Measurements from ENCODE around the gene CXCR6. TPM values are rescaled to one million over a fixed set of nuclear protein-coding genes. Genes with fewer than 3 reads are reported as not detected.

The CXCR6 gene
- total and polyA plus RNA-seq, 2 experiments from 2014 or later, result not detected

DNA sequence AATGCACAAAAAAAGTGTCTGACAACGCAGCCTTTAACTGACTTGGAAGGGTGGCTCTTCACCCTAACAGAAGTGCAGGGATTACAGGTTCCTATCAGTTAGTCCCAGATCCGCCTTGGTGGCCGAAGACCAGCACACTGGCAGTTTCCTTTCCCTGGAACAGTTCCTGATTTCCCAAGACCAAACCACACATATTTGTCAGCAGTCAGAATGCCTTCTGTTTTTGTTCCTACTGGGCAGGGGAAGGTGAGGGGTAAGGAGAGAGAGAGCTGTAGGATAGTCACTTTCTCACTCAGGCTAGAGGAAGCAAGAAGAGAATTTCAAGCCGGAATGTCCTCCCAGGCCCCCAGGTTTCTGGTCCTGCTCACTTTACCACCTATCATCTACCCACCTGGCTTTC is 9.2 kb downstream of the CXCR6 start:
- no peak overlapping the region for H3K4me3 ChIP-seq
- peaks cover 15% of the 10 kb centered on the region for H3F3A ChIP-seq (ENCODE audit: insufficient read depth)
- no peak overlapping the region for H3K4me2 ChIP-seq (ENCODE audit: unreplicated experiment)
- WGBS, 2 experiments (ENCODE audit: low coverage in 1 of 2, low lambda C conversion rate in 2 of 2, missing lambda C conversion rate in 2 of 2), result 93 to 98% methylated on average over 4 of the region's 4 CpGs
- H3K9me2 ChIP-seq (ENCODE audit: insufficient read depth), result no peaks in the 10 kb centered on the region
- no peak overlapping the region for H2AFZ ChIP-seq
- no peaks in the 10 kb centered on the region for H3K9me3 ChIP-seq (ENCODE audit: low read depth)
- no peaks in the 10 kb centered on the region for H3K27me3 ChIP-seq (replicated peaks; ENCODE audit: insufficient read depth)
- H3K27ac ChIP-seq, result no peak overlapping the region
- peaks cover 16% of the 10 kb centered on the region for H3K4me1 ChIP-seq (ENCODE audit: insufficient read depth)
- H3K36me3 ChIP-seq (ENCODE audit: low read depth), result no peaks in the 10 kb centered on the region; the same call in 1 of the 2 replicates
- TF ChIP-seq EZH2 (IDR thresholded peaks at IDR 0.05; ENCODE audit: insufficient read depth, poor library complexity, severe bottlenecking), result no peak
- TF ChIP-seq EZH2phosphoT487 (IDR thresholded peaks at IDR 0.05; ENCODE audit: insufficient read depth, low read depth), result no peak
- DNase-seq, result peak; percentile 36
- H4K20me1 ChIP-seq (ENCODE audit: insufficient read depth), result no peaks in the 10 kb centered on the region
- in situ Hi-C loops (cut with MboI), result no loop called here
- H3K79me2 ChIP-seq (ENCODE audit: insufficient read depth), result no peaks in the 10 kb centered on the region
- no peak overlapping the region for H3K9ac ChIP-seq

DNA sequence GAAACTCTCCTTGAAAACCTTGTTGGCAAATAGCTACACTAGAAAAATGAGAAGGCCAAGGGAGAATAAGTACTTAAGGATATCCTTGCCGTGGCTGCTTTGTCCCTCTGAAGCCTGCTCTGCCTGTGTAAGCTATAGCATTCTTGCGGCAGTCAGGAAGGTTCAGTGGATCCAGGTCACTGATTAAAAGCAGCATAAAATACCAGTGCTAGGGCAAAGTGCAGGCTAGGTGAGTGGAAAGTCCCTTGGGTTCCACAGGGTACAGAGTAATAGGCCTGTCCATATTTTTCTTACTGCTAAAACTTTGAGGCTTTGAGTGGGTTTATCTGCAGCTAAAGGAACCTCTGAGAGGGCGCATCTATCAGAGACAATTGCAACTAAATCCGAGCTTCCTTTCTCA is 10.3 kb downstream of the CXCR6 start:
- Histone ChIP-seq H3K9me2 (ENCODE audit: insufficient read depth) (no peaks in the 10 kb centered on the region), H3K27me3 (replicated peaks; ENCODE audit: insufficient read depth) (no peaks in the 10 kb centered on the region), H3K79me2 (ENCODE audit: insufficient read depth) (no peaks in the 10 kb centered on the region), H3K4me1 (ENCODE audit: insufficient read depth) (peaks cover 11% of the 10 kb centered on the region), H3K9me3 (ENCODE audit: low read depth) (no peaks in the 10 kb centered on the region), H3K27ac (no peak overlapping the region), H4K20me1 (ENCODE audit: insufficient read depth) (no peaks in the 10 kb centered on the region), H3K4me2 (ENCODE audit: unreplicated experiment) (no peak overlapping the region), H3K36me3 (ENCODE audit: low read depth) (no peaks in the 10 kb centered on the region; the same call in 1 of the 2 replicates), H3F3A (ENCODE audit: insufficient read depth) (peaks cover 13% of the 10 kb centered on the region; the same call in 1 of the 2 replicates), H2AFZ (no peak overlapping the region), H3K4me3 (no peak overlapping the region), H3K9ac (no peak overlapping the region)
- in situ Hi-C loops (cut with MboI), result no loop called here
- DNase-seq, result no peak
- TF ChIP-seq EZH2 (IDR thresholded peaks at IDR 0.05; ENCODE audit: insufficient read depth, poor library complexity, severe bottlenecking) (no peak), EZH2phosphoT487 (IDR thresholded peaks at IDR 0.05; ENCODE audit: insufficient read depth, low read depth) (no peak)
- 97 to 99% methylated on average over 4 of the region's 4 CpGs for WGBS, 2 experiments (ENCODE audit: low coverage in 1 of 2, low lambda C conversion rate in 2 of 2, missing lambda C conversion rate in 2 of 2)

DNA sequence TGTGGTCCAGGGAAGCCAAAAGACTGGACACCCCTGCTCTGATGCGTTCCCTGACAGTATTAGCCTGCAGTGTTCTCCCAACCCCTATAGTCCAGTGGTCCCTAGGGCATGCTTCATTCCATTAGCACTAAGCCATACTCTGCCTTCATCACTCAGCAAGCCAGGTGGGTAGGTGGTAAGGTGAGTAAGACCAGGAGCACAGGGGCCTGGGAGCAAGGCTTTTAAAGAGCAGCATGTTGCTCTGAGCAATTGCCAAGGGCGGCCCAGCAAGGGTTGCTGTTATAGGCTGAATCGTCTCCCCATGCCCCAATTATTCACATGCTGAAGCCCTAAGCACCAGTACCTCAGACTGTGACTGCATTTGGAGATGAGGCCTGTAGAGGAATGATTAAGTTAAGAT is 11.0 kb downstream of the CXCR6 start:
- Histone ChIP-seq H4K20me1 (ENCODE audit: insufficient read depth) (no peaks in the 10 kb centered on the region), H3F3A (ENCODE audit: insufficient read depth) (peaks cover 12% of the 10 kb centered on the region; the same call in 1 of the 2 replicates), H3K4me2 (ENCODE audit: unreplicated experiment) (no peak overlapping the region), H3K9me2 (ENCODE audit: insufficient read depth) (no peaks in the 10 kb centered on the region), H3K27ac (no peak overlapping the region), H3K9me3 (ENCODE audit: low read depth) (no peaks in the 10 kb centered on the region), H3K9ac (no peak overlapping the region), H3K27me3 (replicated peaks; ENCODE audit: insufficient read depth) (no peaks in the 10 kb centered on the region), H3K79me2 (ENCODE audit: insufficient read depth) (no peaks in the 10 kb centered on the region), H3K4me1 (ENCODE audit: insufficient read depth) (peaks cover 13% of the 10 kb centered on the region), H3K4me3 (no peak overlapping the region), H2AFZ (no peak overlapping the region), H3K36me3 (ENCODE audit: low read depth) (no peaks in the 10 kb centered on the region; the same call in 1 of the 2 replicates)
- WGBS, 2 experiments (ENCODE audit: low coverage in 1 of 2, low lambda C conversion rate in 2 of 2, missing lambda C conversion rate in 2 of 2), result 90 to 98% methylated on average over 3 of the region's 3 CpGs
- in situ Hi-C loops (cut with MboI), result no loop called here
- no peak for DNase-seq
- TF ChIP-seq EZH2phosphoT487 (IDR thresholded peaks at IDR 0.05; ENCODE audit: insufficient read depth, low read depth), result no peak

DNA sequence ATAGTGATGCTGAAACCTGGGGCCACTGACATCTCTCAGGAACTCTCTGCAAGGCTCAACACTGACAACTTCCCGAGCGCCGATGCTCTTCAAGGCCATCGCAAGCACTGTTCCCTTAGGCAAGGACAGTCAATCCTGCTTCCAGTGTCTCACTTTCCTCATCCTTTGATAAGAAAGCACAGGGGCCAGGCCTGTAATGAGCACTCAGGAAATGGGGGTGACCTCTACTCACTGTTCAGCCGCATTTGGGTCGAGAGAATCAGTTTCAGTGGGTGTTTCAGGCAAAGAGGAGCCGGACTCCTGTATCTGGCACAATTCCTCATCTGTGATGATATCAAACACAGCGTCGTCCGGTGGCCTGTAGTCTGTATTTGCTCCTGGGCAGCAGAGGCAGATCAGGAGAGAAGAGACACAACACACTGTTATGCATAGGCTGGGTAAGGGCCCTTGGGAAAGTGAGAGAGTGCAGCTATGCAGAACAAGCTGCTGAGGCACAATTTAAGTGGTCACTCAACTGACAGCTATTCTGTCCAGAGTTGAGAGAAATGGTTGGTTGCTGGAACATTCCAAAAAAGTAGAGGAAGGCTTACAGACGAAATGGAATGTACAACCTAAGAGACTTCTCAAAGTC is 11.9 kb downstream of the CXCR6 start:
- no peaks in the 10 kb centered on the region; the same call in 1 of the 2 replicates for H3K36me3 ChIP-seq (ENCODE audit: low read depth)
- no peak for DNase-seq
- in situ Hi-C loops (cut with MboI), result no loop called here
- H3F3A ChIP-seq (ENCODE audit: insufficient read depth), result peaks cover 16% of the 10 kb centered on the region; the same call in 1 of the 2 replicates
- no peaks in the 10 kb centered on the region for H3K79me2 ChIP-seq (ENCODE audit: insufficient read depth)
- H3K9ac ChIP-seq, result no peak overlapping the region
- H4K20me1 ChIP-seq (ENCODE audit: insufficient read depth), result no peaks in the 10 kb centered on the region
- H3K4me2 ChIP-seq (ENCODE audit: unreplicated experiment), result no peak overlapping the region
- H3K9me3 ChIP-seq (ENCODE audit: low read depth), result no peaks in the 10 kb centered on the region
- H3K4me3 ChIP-seq, result no peak overlapping the region
- TF ChIP-seq EZH2 (IDR thresholded peaks at IDR 0.05; ENCODE audit: insufficient read depth, poor library complexity, severe bottlenecking) (no peak), EZH2phosphoT487 (IDR thresholded peaks at IDR 0.05; ENCODE audit: insufficient read depth, low read depth) (no peak)
- WGBS, 2 experiments (ENCODE audit: low coverage in 1 of 2, low lambda C conversion rate in 2 of 2, missing lambda C conversion rate in 2 of 2), result 95 to 99% methylated on average over 11 of the region's 11 CpGs
- no peak overlapping the region for H3K27ac ChIP-seq
- no peaks in the 10 kb centered on the region for H3K9me2 ChIP-seq (ENCODE audit: insufficient read depth)
- H2AFZ ChIP-seq, result no peak overlapping the region
- H3K4me1 ChIP-seq (ENCODE audit: insufficient read depth), result peaks cover 13% of the 10 kb centered on the region
- H3K27me3 ChIP-seq (replicated peaks; ENCODE audit: insufficient read depth), result no peaks in the 10 kb centered on the region

Measured in GM23248 (cell line).